ENCODE results near the gene WWOX.
"Not testable (repeated sequence)": the region's sequence is repeated elsewhere in the genome, so short reads cannot be mapped to it uniquely, and the experiment has no call there.

WWOX gene

GRCh38 chr16:78666318-78666717 is 566.9 kb downstream of the WWOX start:
- no peak for DNase-seq

DNA sequence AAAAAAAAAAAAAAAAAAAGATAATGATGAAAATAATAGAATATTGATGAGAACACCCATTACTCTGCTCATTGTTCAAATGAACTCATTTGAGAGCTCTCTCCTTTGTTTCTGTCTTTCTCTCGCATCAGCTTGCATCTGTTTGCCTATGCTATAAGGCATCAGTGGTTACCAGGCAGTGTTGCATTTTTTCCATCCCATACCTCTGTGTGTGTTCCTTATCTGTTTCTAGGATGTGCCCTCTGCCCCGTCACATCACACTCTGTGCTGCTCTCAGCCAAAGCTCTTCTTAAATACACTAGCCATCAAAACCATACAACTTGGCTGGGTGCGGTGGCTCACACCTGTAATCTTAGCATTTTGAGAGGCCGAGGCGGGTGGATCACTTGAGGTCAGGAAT is 568.2 kb downstream of the WWOX start:
- peak; percentile 17 for DNase-seq

- no peak for DNase-seq
Measured at GRCh38 chr16:78668393-78668792, 568.9 kb downstream of the WWOX start.

DNA sequence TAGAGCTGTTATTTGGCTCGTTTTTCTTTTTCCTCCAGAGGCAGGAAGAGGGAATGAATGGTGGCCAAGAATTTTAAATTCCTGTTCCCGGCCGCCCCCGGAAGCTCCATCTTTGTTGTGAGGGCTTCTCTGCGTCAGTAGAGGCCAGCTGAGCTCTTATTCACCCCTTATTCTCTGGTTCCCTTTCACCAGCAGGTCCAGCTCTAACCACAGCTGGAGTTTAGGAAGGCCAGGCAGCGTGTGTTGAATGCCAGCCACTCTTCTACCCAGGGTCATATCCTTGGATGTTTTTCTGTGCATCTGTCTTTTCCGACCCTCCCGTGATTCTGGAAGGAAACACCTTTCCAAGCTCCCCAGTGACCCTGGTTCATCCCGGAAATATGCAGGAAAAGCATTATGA is 570.5 kb downstream of the WWOX start:
- peak; percentile 56 for DNase-seq

- DNase-seq: no peak
Measured at GRCh38 chr16:78672779-78673556, 573.5 kb downstream of the WWOX start.

GRCh38 chr16:78673884-78674283 is 574.4 kb downstream of the WWOX start:
- DNase-seq: no peak

- peak; percentile 16 for DNase-seq
Measured at GRCh38 chr16:78675312-78675711, 575.9 kb downstream of the WWOX start.

DNA sequence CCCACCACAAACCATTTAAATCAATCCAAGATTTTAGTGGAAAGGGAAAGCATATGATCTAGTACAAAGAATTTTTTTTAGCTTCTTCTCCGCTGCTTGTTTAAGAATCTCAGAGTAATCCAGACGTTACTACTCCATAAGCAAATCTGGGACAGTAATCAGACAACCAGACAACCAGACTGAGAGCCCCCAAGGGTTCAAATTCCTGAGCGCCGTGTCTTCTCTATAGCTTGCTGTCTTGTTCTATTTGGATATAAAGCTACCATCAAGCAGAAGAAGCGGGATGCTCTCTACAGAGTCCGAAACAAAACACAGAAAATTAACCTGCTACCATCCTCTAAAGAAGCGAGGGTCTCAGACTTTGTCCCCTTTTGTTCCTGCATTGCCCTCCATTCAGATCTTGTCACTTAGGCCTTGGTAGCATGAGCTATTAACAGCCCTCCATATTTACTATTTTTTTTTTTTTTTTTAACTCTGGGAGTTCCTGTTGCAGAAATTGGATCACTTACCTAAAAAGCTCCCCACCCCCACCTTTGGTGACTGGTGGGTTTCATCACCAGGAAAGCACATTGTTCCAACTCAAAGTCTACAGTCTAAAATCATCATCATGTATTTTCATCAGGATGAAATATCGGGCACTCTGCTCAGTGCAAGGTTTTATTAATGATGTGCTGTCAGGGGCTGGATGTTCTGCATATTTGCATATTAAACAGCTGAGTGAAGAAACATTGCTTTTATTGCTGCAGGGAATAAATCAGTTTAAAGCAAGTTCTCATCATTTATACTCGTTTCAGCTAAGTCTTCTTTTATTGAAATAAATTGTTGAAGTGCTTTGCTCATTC is 576.7 kb downstream of the WWOX start:
- DNase-seq: peak; percentile 74

DNA sequence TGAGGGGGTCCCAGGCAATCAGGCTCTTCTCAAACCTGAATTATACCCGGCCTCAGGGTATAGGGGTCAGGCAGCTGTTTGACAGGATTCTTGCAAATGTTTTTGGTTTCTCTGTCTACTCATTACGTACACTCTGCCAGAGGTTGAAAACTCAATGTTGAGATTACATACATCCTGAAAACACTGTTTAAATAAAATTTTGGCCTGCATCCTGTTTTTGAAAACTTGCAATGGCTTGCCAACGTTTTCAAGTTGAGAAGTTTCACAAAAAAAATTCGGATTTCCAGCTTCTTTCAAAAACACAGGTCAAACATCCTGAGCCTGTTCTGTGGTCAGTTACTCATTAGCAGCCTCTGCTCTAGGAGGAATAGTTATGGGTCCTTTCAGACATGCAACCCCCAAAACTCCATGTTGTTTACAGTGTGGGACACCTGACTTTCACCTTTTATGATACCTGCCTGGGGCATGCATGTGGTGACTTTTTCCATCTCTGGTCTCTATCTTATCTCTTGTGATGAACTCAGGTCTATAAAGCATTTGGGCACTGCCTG is 577.8 kb downstream of the WWOX start:
- peak; percentile 15 for DNase-seq

- DNase-seq: no peak
Measured at GRCh38 chr16:78679546-78679945, 580.1 kb downstream of the WWOX start.

- no peak for DNase-seq
Measured at GRCh38 chr16:78681743-78682142, 582.3 kb downstream of the WWOX start.

DNA sequence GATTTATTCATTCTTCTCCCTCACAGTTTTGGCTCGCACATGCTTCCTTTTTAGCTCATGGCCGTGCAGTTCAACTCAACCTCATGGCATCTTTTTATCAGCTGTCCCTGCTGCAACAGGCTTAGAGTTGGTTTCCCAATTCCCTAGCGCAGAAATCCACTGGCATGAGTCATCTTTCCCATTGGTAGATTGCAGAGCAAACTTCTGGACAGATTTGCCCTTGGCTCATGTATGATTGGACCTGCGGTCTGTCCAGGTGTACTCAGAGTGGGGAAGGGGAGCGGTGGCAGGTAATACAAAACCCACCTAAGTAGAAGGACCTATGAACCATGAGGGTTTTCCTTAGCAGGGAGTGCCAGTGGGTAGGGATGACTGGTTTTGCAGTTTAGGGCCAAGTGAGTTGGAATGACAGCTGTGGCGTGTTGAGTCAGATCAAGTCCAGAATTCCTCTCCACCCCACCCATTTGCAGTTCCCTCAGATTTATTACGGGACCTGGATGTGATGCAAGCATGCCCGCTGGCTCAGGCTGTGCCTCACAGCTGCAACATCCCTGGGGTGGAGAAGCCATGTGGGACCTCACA is 584.7 kb downstream of the WWOX start:
- DNase-seq: peak; percentile 97

DNA sequence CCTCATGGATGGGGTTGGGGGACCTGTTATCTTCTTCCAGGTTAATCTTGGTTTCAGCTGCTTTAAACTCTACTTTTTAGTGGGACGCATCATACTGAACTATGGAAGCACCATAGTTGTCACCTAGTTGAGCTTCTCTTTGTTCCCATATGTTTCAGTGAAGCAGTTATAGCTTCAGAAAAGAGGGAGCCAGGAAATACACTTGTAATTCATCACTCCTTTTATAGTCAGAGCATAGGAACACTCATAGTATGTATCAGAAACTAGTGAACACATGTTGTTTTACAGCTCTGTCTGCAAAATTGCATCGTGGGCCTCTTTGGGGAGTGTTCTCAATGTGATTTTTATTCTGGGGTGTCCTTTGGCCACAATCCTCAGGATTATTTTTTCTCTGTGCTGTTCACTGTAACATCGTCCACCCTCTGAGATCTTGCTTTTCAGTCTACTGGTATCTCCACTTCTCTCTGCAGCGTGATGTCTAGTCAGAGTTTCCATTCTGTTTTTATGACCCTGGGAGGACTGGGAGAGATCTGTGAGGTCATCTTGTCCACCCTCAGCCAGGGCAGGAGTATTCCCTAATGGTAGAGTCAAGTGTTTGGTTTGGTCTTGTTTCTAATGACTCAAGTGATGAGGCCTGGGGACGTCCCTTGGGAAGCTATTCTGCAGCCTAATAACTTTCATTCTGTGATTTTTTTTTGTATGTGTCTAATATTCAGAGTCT is 585.4 kb downstream of the WWOX start:
- DNase-seq: peak; percentile 56

DNA sequence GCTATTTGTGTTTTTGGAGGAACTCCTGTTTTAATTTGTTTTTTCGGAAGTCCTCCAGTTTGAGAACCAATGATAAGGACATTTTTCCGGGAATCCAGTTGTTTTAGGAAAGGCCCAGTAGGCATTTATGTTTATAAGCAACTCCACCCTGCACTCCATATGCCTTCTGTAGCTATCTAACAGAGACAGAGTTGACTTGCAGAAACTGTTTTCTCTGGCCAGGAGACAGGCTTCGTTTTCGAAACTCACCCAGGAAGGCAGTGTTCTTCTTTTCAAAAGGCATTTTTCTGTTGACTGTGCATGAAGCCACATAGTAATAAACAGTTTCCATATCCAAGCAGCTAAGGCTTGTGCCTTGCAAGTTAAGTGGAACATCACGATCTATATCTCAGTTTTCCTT is 587.1 kb downstream of the WWOX start:
- DNase-seq: no peak

- peak; percentile 83 for DNase-seq
Measured at GRCh38 chr16:78689028-78689427, 589.6 kb downstream of the WWOX start.

DNA sequence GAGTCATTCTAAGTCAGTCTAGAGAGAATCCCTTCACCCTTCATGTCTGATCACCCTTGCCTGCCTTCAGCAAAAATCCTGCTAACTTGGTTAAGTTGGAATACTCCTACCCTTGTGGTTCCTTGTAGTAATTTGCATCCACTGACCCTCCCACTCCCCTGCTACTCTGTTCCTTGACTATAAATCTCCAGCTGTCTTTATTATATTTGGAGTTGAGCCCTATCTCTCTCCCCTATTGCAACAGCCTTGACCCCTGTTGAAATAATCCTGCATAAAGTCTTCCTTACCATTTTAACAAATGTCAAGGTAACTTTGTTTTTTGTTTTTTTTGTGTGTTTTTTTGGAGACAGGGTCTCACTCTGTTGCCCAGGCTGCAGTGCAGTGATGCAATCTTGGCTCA is 590.1 kb downstream of the WWOX start:
- DNase-seq: peak; percentile 8

DNA sequence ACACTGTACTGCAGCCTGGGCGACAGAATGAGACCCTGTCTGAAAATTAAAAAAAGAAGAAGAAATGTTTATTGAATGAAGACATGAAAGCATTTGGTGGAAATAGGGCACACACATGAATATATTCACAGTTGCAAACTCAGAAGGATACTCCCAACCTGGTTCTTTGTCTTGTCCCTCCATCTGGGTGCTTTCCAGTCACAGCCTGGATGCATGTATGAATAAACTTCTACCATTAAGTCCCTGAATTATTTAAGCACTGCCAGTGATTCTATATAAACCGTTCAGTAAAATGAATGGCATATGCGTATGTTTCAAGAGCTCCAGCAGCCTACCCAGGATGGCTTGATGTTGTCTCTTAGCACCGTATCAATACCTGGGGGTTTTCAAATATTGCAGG is 591.1 kb downstream of the WWOX start:
- no peak for DNase-seq

GRCh38 chr16:78691746-78692145 is 592.3 kb downstream of the WWOX start:
- not testable (repeated sequence) for DNase-seq

GRCh38 chr16:78693496-78693895 is 594.0 kb downstream of the WWOX start:
- no peak for DNase-seq

DNA sequence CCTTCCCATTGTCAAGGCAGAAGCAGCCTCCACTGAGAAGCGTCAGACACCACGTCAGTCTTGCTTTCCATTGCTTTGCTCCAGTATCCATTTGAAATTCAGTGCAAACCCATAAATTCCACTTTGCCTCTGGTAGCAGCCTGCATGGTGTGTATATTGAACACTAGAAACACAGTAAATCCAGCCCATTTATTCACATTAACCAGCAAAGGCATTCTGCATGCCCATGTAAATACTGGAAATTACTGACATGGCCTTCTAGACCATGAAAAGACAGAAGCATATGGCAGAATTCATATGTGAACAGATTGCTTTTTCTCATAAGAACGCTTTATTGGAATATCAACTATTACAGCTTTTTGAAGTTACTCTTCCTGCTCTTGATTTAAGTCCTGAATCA is 595.0 kb downstream of the WWOX start:
- DNase-seq: no peak

DNA sequence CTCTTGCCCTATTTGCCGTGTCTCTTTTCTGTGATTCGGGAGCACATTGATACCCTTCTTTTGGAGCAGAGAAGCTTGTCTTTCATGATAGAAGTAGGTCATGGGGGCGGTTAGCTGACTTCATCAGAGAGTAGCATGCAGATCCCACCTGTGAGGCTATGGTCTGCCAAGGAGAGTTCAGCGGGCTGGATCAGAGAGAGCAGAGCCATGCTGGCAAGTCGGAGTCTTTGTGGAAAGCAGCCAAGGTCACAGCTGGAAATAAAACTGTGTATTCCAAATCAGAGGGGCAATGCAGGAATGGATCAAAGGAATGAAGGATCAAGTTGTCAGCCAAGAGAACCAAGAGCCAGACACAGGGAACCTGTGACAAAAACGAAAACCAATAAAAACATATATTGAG is 595.9 kb downstream of the WWOX start:
- DNase-seq: no peak

DNA sequence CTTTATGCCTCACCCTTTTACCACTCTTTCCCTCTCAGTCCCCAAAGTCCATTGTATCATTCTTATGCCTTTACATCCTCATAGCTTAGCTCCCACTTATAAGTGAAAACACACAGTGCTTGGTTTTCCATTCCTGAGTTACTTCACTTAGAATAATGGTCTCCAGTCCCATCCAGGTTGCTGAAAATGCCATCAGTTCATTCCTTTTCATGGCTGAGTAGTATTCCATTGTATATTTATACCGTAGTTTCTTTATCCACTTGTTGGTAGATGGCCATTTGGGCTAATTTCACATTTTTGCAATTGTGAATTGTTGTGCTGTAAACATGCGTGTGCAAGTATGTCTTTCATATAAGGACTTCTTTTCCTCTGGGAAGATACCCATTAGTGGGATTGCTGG is 597.3 kb downstream of the WWOX start:
- DNase-seq: no peak

- DNase-seq: no peak
Measured at GRCh38 chr16:78697426-78697825, 598.0 kb downstream of the WWOX start.
